A549 (cell line): ENCODE data around the gene ELMOD1.

Experiments used
- CEBPB ChIP-seq, 2 experiments: fragments of >200 bp in 1 of 2; sonication (Bioruptor Twin) in 1 of 2; formaldehyde crosslinking in 1 of 2; IDR thresholded peaks; 2 replicates each; pipeline ENCODE4 v1.6.1; 2012 to 2016
- EP300 ChIP-seq, 2 experiments: fragments of >200 bp; sonication (Bioruptor Twin); formaldehyde crosslinking; IDR thresholded peaks; 2 replicates in 1 of 2; 3 replicates in 1 of 2; pipeline ENCODE4 v1.6.1; 2016 to 2017
- JUN ChIP-seq, 2 experiments: fragments of >200 bp; sonication (Bioruptor Twin); formaldehyde crosslinking; IDR thresholded peaks; 2 replicates in 1 of 2; 3 replicates in 1 of 2; pipeline ENCODE4 v1.6.1; 2016 to 2017
- TF ChIP-seq, protein P1 (sequence below): fragments of >200 bp; sonication (Bioruptor Twin); formaldehyde crosslinking; IDR thresholded peaks from 3 replicates; pipeline ENCODE4 v1.5.1; 2016
- TF ChIP-seq, protein P2 (sequence below): IDR thresholded peaks from 2 replicates; pipeline ENCODE4 v1.6.1; 2012

DNA sequence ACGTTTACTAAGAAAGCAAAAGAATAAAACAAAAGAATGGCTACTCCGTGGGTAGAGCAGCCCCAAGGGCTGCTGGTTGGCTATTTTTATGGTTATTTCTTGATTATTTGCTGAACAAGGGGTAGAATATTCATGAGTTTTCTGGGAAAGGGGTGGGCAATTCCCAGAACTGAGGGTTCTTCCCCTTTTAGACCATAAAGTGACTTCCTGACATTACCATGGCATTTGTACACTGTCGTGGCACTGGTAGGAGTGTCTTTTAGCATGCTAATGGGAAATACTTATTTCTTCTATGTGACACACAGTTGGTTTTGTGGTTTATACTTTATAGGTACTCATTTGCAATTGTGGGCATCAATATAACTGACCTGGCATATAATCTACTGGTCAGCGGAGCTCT lies 64.7 kb downstream of the ELMOD1 start:
- TF ChIP-seq, protein P1, sequence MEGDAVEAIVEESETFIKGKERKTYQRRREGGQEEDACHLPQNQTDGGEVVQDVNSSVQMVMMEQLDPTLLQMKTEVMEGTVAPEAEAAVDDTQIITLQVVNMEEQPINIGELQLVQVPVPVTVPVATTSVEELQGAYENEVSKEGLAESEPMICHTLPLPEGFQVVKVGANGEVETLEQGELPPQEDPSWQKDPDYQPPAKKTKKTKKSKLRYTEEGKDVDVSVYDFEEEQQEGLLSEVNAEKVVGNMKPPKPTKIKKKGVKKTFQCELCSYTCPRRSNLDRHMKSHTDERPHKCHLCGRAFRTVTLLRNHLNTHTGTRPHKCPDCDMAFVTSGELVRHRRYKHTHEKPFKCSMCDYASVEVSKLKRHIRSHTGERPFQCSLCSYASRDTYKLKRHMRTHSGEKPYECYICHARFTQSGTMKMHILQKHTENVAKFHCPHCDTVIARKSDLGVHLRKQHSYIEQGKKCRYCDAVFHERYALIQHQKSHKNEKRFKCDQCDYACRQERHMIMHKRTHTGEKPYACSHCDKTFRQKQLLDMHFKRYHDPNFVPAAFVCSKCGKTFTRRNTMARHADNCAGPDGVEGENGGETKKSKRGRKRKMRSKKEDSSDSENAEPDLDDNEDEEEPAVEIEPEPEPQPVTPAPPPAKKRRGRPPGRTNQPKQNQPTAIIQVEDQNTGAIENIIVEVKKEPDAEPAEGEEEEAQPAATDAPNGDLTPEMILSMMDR = no peak
- TF ChIP-seq EP300 (IDR thresholded peaks at IDR 0.05) = no peak
- TF ChIP-seq CEBPB (IDR thresholded peaks at IDR 0.05) = no peak
- TF ChIP-seq, protein P2, sequence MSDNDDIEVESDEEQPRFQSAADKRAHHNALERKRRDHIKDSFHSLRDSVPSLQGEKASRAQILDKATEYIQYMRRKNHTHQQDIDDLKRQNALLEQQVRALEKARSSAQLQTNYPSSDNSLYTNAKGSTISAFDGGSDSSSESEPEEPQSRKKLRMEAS = no peak
- TF ChIP-seq JUN (IDR thresholded peaks at IDR 0.05) = no peak
